Measurements from ENCODE around the gene PLCD3. TPM values are rescaled to one million over a fixed set of nuclear protein-coding genes. Genes with fewer than 3 reads are reported as not detected.

PLCD3 gene
- total RNA-seq, 4 donors from 2014 or later = 11.6 to 44.4 (median 18.4) TPM

DNA sequence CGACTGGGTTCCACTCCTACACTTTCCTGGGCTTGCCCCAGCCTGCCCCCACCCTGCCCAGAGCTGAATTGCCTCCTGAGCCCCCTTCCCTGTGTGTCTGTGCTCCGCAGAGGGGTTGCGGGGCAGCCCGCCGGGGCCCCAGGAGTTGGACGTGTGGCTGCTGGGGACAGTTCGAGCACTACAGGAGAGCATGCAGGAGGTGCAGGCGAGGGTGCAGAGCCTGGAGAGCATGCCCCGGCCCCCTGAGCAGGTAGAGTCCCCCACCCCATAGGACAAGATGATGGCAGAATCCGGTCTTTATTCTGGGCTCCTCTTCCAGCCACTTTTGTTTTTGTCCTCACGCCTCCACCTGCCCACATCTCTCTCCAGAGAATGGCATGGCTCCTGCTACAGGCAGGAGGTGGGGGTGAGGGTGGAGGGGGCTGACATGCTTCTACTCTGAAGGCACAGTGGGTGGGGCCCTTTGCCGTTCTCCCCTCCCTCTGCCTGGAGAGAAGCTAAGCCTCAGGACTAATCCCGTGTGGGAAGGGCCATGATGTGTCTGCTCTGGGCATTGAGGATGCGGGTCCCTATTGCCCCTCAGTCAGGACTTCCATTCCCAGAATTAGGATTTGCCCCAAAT is 6.7 kb upstream of the PLCD3 start:
- Histone ChIP-seq H3K27me3 (no peaks in the 10 kb centered on the region), H3K9me3 (no peaks in the 10 kb centered on the region), H3K36me3 (peaks cover 0 to 4% (median 0%) of the 10 kb centered on the region in 3 donors), H3K4me3 (no peak overlapping the region), H3K4me1 (peaks cover 0 to 21% (median 8%) of the 10 kb centered on the region in 4 donors), H3K27ac (no peak overlapping the region)
- DNase-seq = peak in 1 of 3 donors; percentile 41
- TF ChIP-seq CTCF (IDR thresholded peaks at IDR 0.05) (no peak), POLR2A (IDR thresholded peaks at IDR 0.05) (no peak)

- TF ChIP-seq CTCF (IDR thresholded peaks at IDR 0.05) = peak in 1 of 6 experiments; percentile 10
- TF ChIP-seq POLR2A (IDR thresholded peaks at IDR 0.05) = peak in 1 of 2 donors; percentile 65
- Histone ChIP-seq H3K27me3 (no peaks in the 10 kb centered on the region), H3K9me3 (no peaks in the 10 kb centered on the region), H3K4me3 (peak overlapping the region in 2 of 4 donors; percentile 63 to 82), H3K27ac (peak overlapping the region in 3 of 4 donors; percentile 81 to 95 (median 85)), H3K36me3 (peaks cover 0 to 4% (median 0%) of the 10 kb centered on the region in 3 donors), H3K4me1 (peaks cover 0 to 21% (median 6%) of the 10 kb centered on the region in 4 donors)
- DNase-seq = peak in 2 of 3 donors; percentile 87 to 90
These were observed 5.4 kb upstream of the PLCD3 start for GRCh38 chr17:45137561-45138305.

DNA sequence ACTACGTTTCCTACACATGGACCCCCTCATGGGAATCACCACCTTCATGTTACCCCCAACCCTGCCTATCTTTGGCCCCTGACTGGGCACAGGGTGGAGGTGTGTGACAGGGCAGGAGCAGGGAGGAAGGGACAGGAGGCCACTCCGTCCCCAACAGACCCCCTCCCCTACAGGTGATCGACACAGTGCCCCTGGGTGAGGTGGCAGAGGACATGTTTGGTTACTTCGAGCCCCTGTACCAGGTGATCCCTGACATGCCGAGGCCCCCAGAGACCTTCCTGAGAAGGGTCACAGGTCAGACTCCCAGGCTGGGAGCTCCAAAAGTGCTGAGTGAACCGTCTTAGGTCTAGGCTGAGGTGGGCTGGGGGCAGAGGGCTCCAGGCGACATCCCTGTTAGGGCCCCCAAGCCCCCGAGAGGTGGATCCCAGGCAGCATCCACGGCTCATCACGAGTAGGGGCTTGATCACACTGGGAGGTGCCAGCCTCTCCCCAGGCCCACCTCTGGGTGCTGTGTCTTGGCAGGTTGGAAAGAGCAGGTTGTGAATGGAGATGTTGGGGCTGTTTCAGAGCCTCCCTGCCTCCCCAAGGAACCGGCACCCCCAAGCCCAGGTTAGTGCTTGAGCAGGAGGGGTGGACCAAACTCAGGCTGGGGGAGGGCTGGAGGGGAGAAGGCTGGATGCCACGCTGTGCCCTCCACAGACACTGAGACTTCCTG is 4.7 kb upstream of the PLCD3 start:
- Histone ChIP-seq H3K27ac (peak overlapping the region in 3 of 4 donors; percentile 81 to 95 (median 85)), H3K36me3 (peaks cover 0 to 4% (median 0%) of the 10 kb centered on the region in 3 donors), H3K4me3 (peak overlapping the region in 2 of 4 donors; percentile 63 to 82), H3K27me3 (no peaks in the 10 kb centered on the region), H3K9me3 (no peaks in the 10 kb centered on the region), H3K4me1 (peaks cover 0 to 21% (median 7%) of the 10 kb centered on the region in 4 donors)
- DNase-seq = peak in 1 of 3 donors; percentile 46
- TF ChIP-seq CTCF (IDR thresholded peaks at IDR 0.05) (no peak), POLR2A (IDR thresholded peaks at IDR 0.05) (no peak)

GRCh38 chr17:45135978-45136791 is 3.9 kb upstream of the PLCD3 start:
- H3K27me3 ChIP-seq = no peaks in the 10 kb centered on the region
- peaks cover 0 to 27% (median 12%) of the 10 kb centered on the region in 4 donors for H3K4me1 ChIP-seq
- TF ChIP-seq CTCF (IDR thresholded peaks at IDR 0.05) = no peak
- peak overlapping the region; percentile 80 to 95 (median 88) for H3K27ac ChIP-seq
- no peaks in the 10 kb centered on the region for H3K9me3 ChIP-seq
- peak in 1 of 3 donors; percentile 48 for DNase-seq
- H3K4me3 ChIP-seq = peak overlapping the region; percentile 63 to 82 (median 72)
- H3K36me3 ChIP-seq = peaks cover 0 to 4% (median 0%) of the 10 kb centered on the region in 3 donors

All from Peyer's patch (tissue), 4 donors.